Lower lobe of right lung (tissue), 2 donors: Measurements from ENCODE around the gene MICALL2. TPM values are rescaled to one million over a fixed set of nuclear protein-coding genes. Genes with fewer than 3 reads are reported as not detected.
A peak's percentile ranks its signal among the peaks of the same experiment; 100 is the strongest.

Experiments
- ATAC-seq, 2 donors: fragments of 200-7000 bp; cut with Tn5 transposase; one replicate each; pipeline ENCODE4 v1.9.1; 2020 to 2022; ENCODE audit warnings: mild to moderate bottlenecking in 2 of 2, moderate library complexity in 2 of 2
- DNase-seq: peaks from one replicate; pipeline ENCODE4 v3.0.0-alpha.2; 2020
- H3K27ac ChIP-seq: fragments of 200-600 bp; one replicate; pipeline ENCODE4 v1.8.0; 2022
- H3K27me3 ChIP-seq: fragments of 200-600 bp; one replicate; pipeline ENCODE4 v1.8.0; 2022; ENCODE audit warnings: low read depth
- H3K36me3 ChIP-seq: fragments of 200-600 bp; one replicate; pipeline ENCODE4 v1.8.0; 2022; ENCODE audit warnings: mild to moderate bottlenecking
- H3K4me1 ChIP-seq: fragments of 200-600 bp; one replicate; pipeline ENCODE4 v1.8.0; 2022
- H3K4me3 ChIP-seq: fragments of 200-600 bp; one replicate; pipeline ENCODE4 v1.8.0; 2022; ENCODE audit warnings: mild to moderate bottlenecking
- H3K9me3 ChIP-seq: fragments of 200-600 bp; one replicate; pipeline ENCODE4 v1.8.0; 2022
- intact Hi-C: fragments of 100-400 bp; cut with DNase I; formaldehyde crosslinking; loops from one replicate; pipeline ENCODE4 v1.11.0; 2022
- total RNA-seq: library from RNA; stranded (reverse); fragmentation: NEBNext Ultra II Directional; extraction: Animal tissue kit (Norgen Biotek cat#: 25700); gene quantifications from one replicate; pipeline ENCODE4 v1.2.1, GENCODE V29; 2021
- TF ChIP-seq, protein P1 (sequence below): fragments of 200-600 bp; IDR thresholded peaks from one replicate; pipeline ENCODE4 v1.8.0; 2022; ENCODE audit warnings: antibody characterized with exemption, mild to moderate bottlenecking
- donor health status: DM: no; HTN: yes; CAD: no; lungs with severe emphysema.

MICALL2 gene
- total RNA-seq, 1 donor from 2014 or later = 28.9 TPM

DNA sequence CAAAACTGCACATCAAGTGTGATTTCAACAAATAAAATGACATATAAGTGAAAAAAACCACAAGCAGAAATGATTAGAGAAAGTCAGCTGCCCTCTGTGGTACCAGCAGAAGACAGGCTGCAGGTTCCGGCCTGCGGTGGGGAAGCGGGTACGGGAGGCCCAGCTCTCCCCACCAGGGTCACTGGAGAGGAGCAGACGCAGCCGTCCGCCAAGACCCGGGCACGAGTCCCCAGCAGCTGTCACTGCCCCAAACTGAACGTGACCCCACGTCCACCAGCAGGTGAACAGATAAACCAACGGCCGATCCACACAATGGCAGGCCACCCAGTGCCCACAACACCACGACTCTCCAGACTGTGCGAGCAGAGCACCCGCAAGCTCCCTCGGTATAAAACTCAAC lies 16.1 kb upstream of the MICALL2 start:
- H3K4me3 ChIP-seq = no peak overlapping the region
- peaks cover 10% of the 10 kb centered on the region for H3K4me1 ChIP-seq
- no peaks in the 10 kb centered on the region for H3K9me3 ChIP-seq
- H3K27me3 ChIP-seq = no peaks in the 10 kb centered on the region
- TF ChIP-seq, protein P1, sequence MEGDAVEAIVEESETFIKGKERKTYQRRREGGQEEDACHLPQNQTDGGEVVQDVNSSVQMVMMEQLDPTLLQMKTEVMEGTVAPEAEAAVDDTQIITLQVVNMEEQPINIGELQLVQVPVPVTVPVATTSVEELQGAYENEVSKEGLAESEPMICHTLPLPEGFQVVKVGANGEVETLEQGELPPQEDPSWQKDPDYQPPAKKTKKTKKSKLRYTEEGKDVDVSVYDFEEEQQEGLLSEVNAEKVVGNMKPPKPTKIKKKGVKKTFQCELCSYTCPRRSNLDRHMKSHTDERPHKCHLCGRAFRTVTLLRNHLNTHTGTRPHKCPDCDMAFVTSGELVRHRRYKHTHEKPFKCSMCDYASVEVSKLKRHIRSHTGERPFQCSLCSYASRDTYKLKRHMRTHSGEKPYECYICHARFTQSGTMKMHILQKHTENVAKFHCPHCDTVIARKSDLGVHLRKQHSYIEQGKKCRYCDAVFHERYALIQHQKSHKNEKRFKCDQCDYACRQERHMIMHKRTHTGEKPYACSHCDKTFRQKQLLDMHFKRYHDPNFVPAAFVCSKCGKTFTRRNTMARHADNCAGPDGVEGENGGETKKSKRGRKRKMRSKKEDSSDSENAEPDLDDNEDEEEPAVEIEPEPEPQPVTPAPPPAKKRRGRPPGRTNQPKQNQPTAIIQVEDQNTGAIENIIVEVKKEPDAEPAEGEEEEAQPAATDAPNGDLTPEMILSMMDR = no peak
- no peak for ATAC-seq
- H3K36me3 ChIP-seq = peaks cover 100% of the 10 kb centered on the region
- no peak for DNase-seq
- intact Hi-C loops = no loop called here
- no peak overlapping the region for H3K27ac ChIP-seq

DNA sequence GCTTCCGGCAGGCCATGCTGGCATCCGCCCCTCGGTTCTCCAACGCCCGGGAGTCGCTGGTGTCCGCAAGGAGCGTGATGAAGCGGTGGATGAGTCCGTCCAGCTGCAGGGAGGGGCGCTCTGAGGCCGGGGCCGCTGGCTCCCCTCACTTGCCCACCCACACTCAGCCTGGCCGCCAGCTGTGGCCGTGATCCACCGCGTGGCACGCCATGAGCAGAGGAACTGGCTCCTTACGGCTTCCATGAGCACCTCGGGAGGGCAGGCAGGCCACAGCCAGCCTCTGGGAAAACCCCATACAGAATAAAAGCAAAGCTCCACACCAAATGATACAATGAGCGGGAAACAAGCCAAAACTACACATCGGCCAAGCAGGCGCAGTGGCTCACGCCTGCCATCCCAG lies 15.5 kb upstream of the MICALL2 start:
- no peaks in the 10 kb centered on the region for H3K9me3 ChIP-seq
- no peak for DNase-seq
- peaks cover 10% of the 10 kb centered on the region for H3K4me1 ChIP-seq
- ATAC-seq = peak in 1 of 2 donors; percentile 16
- no peaks in the 10 kb centered on the region for H3K27me3 ChIP-seq
- intact Hi-C loops = no loop called here
- H3K4me3 ChIP-seq = no peak overlapping the region
- TF ChIP-seq, protein P1 = no peak
- no peak overlapping the region for H3K27ac ChIP-seq
- peaks cover 100% of the 10 kb centered on the region for H3K36me3 ChIP-seq

DNA sequence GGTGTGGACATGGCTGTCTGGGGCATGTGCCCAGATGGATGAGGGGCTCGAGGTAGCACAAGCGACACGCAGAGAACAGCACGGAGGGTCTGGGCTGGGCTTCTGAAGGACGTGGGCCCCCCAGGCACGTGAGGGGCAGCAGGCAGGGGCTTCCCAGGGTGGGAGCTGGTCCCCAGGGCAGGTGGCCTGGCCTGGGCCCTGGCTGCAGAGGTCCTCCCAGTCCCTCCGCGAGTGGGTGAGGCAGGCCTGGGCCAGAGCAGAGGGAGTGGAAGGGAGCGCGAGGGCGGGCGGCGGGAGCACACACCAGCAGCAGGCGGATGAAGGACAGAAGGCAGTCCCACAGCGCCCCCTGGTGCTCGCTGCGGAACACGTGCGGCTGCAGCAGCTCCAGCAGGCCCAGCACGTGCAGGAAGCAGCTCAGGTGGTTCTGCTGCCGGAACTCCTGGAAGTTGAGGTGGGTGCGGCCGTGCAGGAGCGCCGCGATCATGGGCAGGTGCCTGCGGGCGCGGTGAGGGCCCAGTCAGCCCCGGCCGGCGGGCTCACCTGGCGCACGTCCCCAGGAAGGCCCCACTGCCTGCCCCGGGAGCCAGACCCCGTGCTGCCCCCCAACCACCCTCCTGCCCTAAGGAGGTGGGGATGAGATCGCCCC lies 14.7 kb upstream of the MICALL2 start:
- H3K4me1 ChIP-seq = peaks cover 10% of the 10 kb centered on the region
- peak; percentile 91 for DNase-seq
- H3K27ac ChIP-seq = peak overlapping the region; percentile 46
- TF ChIP-seq, protein P1 = peak; percentile 95
- H3K9me3 ChIP-seq = no peaks in the 10 kb centered on the region
- H3K4me3 ChIP-seq = no peak overlapping the region
- no peaks in the 10 kb centered on the region for H3K27me3 ChIP-seq
- peak; percentile 79 to 83 for ATAC-seq
- peaks cover 99% of the 10 kb centered on the region for H3K36me3 ChIP-seq
- intact Hi-C loops = no loop called here

DNA sequence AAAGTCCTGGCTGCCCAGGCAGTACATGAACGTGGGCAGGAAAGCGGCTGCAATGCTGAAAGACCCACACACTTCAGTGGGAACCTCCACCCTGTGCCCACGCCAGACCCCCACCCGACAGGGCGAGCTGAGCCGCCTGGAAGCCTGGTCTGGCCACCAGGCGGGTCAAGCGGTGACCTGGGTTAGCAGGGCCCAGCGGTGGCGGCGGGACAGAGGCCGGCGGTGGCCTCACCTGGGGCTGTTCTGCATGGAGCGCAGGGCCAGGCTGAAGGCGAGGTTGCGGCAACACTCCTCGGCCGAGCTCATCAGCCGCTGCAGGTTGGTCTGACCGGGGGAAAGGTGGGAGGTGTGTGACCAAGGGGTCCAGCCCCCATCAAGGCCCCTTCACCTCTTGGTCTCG lies 11.6 kb upstream of the MICALL2 start:
- DNase-seq (no peak), ATAC-seq (no peak)
- Histone ChIP-seq H3K36me3 (peaks cover 68% of the 10 kb centered on the region), H3K4me3 (no peak overlapping the region), H3K9me3 (no peaks in the 10 kb centered on the region), H3K27me3 (no peaks in the 10 kb centered on the region), H3K4me1 (peaks cover 24% of the 10 kb centered on the region), H3K27ac (no peak overlapping the region)
- TF ChIP-seq, protein P1 = no peak
- intact Hi-C loops = no loop called here

DNA sequence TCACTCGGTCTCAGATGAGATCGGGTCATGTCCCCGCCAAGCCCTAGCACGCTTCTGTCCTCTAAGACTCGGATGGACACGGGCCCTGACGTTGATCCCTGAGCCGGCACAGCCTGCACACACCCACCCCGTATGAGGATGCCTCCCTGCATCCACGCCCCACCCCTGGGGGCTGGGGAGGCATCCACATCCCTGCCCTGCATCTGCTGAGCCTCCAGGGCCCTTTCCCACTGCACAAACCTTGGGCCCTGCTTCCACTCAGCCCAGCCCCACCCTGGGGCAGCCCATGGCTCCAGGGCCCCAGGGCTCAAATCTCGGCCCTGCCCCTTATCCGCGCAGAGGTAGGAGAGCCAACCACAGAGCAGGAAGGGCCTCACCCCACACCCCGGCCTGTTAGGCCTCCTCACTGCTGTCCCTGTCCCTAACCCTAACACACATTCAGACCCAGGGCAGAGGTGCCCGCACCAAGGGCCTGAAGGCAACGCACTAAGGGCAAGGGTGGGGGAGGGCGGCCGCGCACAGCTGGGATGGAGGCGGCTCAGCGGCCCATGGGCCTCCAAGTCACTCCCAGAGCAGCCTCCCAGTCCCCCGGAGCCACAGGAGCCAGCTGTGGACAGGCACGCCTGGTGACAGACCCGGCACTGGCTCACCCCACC lies 9.5 kb upstream of the MICALL2 start:
- intact Hi-C loops = no loop called here
- ATAC-seq = no peak
- no peak overlapping the region for H3K4me3 ChIP-seq
- TF ChIP-seq, protein P1 = no peak
- no peak overlapping the region for H3K27ac ChIP-seq
- no peak for DNase-seq
- H3K36me3 ChIP-seq = peaks cover 47% of the 10 kb centered on the region
- no peaks in the 10 kb centered on the region for H3K27me3 ChIP-seq
- no peaks in the 10 kb centered on the region for H3K9me3 ChIP-seq
- H3K4me1 ChIP-seq = peaks cover 15% of the 10 kb centered on the region
